IMR-90 (cell line): ENCODE measurements around the gene MAML3. TPM values are rescaled to one million over a fixed set of nuclear protein-coding genes. Genes with fewer than 3 reads are reported as not detected.

Experiments
- ATAC-seq: fragments of 200-7000 bp; cut with Tn5 transposase; 2 replicates; pipeline ENCODE4 v1.9.1; 2020; ENCODE audit warnings: low read depth, mild to moderate bottlenecking, moderate library complexity
- BruUV-seq: library from RNA; stranded (reverse); fragments of 400-500 nt; replicated peaks from 2 replicates; lab custom pipeline; 2021; lab: Mats Ljungman, UMichigan
- CTCF ChIA-PET: fragments of 300-600 bp; formaldehyde crosslinking; extraction: SDS; loops from one replicate; lab custom pipeline; 2021; ENCODE audit warnings: antibody characterized with exemption; lab: Yijun Ruan, JAX
- POLR2A ChIA-PET: fragments of 300-600 bp; sonication (Branson Sonifier 250); formaldehyde crosslinking; loops from one replicate; lab custom pipeline; 2022; ENCODE audit warnings: antibody characterized with exemption; ENCODE audit not compliant: unreplicated experiment; lab: Charles Lee
- DNase-seq: peaks from one replicate; pipeline ENCODE4 v3.0.0; 2013
- H2AFZ ChIP-seq: replicated peaks from 2 replicates; pipeline ENCODE3; 2013; ENCODE audit warnings: low read length, mild to moderate bottlenecking; ENCODE audit not compliant: poor library complexity
- H2AK5ac ChIP-seq: 2 replicates; pipeline ENCODE4 v1.6.1; 2013; ENCODE audit warnings: low read depth, low read length, inconsistent platforms
- H2AK9ac ChIP-seq: replicated peaks from 2 replicates; pipeline ENCODE3; 2013; ENCODE audit warnings: mild to moderate bottlenecking, low read depth, low read length, moderate library complexity; ENCODE audit not compliant: poor library complexity
- H2BK120ac ChIP-seq: 2 replicates; pipeline ENCODE4 v1.6.1; 2013; ENCODE audit warnings: low read depth, low read length, inconsistent platforms
- H2BK15ac ChIP-seq: 3 replicates; pipeline ENCODE4 v1.6.1; 2013; ENCODE audit warnings: low read depth, low read length, inconsistent platforms
- H2BK20ac ChIP-seq: 2 replicates; pipeline ENCODE4 v1.6.1; 2013; ENCODE audit warnings: low read depth, mild to moderate bottlenecking, inconsistent platforms, low read length, moderate library complexity
- H2BK5ac ChIP-seq: 2 replicates; pipeline ENCODE4 v1.6.1; 2013; ENCODE audit warnings: mild to moderate bottlenecking, low read depth, low read length, inconsistent platforms; ENCODE audit not compliant: poor library complexity, severe bottlenecking
- H3K14ac ChIP-seq: replicated peaks from 2 replicates; pipeline ENCODE4 v1.6.1; 2013; ENCODE audit warnings: low read depth, low read length, inconsistent platforms
- H3K18ac ChIP-seq: 2 replicates; pipeline ENCODE4 v1.6.1; 2013; ENCODE audit warnings: low read depth, low read length, control low read depth
- H3K23ac ChIP-seq: 2 replicates; pipeline ENCODE4 v1.6.1; 2013; ENCODE audit warnings: low read depth, low read length, inconsistent platforms
- H3K27ac ChIP-seq: 2 replicates; pipeline ENCODE4 v1.5.1; 2013; ENCODE audit warnings: mild to moderate bottlenecking, control low read depth, low read length; ENCODE audit not compliant: insufficient read depth
- H3K27me3 ChIP-seq: 2 replicates; pipeline ENCODE4 v1.6.1; 2013; ENCODE audit warnings: low read length; ENCODE audit not compliant: control insufficient read depth, insufficient read depth
- H3K36me3 ChIP-seq: 2 replicates; pipeline ENCODE4 v1.6.1; 2013; ENCODE audit warnings: low read length, mixed read lengths; ENCODE audit not compliant: control insufficient read depth, insufficient read depth
- H3K4ac ChIP-seq: 2 replicates; pipeline ENCODE4 v1.6.1; 2013; ENCODE audit warnings: low read depth, low read length, inconsistent platforms
- H3K4me1 ChIP-seq: 2 replicates; pipeline ENCODE4 v1.6.1; 2013; ENCODE audit warnings: low read length, mixed read lengths; ENCODE audit not compliant: control insufficient read depth, insufficient read depth
- H3K4me2 ChIP-seq: 2 replicates; pipeline ENCODE4 v1.6.1; 2013; ENCODE audit warnings: low read depth, mild to moderate bottlenecking, control low read depth, low read length, moderate library complexity
- H3K4me3 ChIP-seq: 2 replicates; pipeline ENCODE4 v1.5.1; 2013; ENCODE audit warnings: low read depth, mild to moderate bottlenecking, control low read depth, low read length, moderate library complexity; ENCODE audit not compliant: insufficient read depth
- H3K56ac ChIP-seq: 2 replicates; pipeline ENCODE4 v1.6.1; 2013; ENCODE audit warnings: low read length, inconsistent platforms; ENCODE audit not compliant: insufficient read depth; ENCODE audit errors: extremely low read depth
- H3K79me1 ChIP-seq, 2 experiments: 2 replicates each; pipeline ENCODE4 v1.6.1; 2013; ENCODE audit warnings: low read length in 2 of 2, inconsistent platforms in 1 of 2, low read depth in 1 of 2
- H3K9ac ChIP-seq: 2 replicates; pipeline ENCODE4 v1.6.1; 2013; ENCODE audit warnings: low read depth, low read length, control low read depth
- H3K9me1 ChIP-seq: 2 replicates; pipeline ENCODE4 v1.6.1; 2013; ENCODE audit warnings: low read length, inconsistent platforms; ENCODE audit not compliant: insufficient read depth
- H3K9me3 ChIP-seq: 2 replicates; pipeline ENCODE4 v1.6.1; 2013; ENCODE audit warnings: low read length; ENCODE audit not compliant: control insufficient read depth, insufficient read depth
- H4K20me1 ChIP-seq: 2 replicates; pipeline ENCODE4 v1.6.1; 2013; ENCODE audit warnings: low read length, inconsistent platforms; ENCODE audit not compliant: insufficient read depth
- H4K5ac ChIP-seq: 2 replicates; pipeline ENCODE4 v1.6.1; 2013; ENCODE audit warnings: mild to moderate bottlenecking, low read depth, low read length, control low read depth
- H4K8ac ChIP-seq, 2 experiments: 2 replicates each; pipeline ENCODE4 v1.6.1; 2013; ENCODE audit warnings: low read depth in 2 of 2, low read length in 2 of 2, control low read depth in 1 of 2, inconsistent platforms in 1 of 2
- H4K91ac ChIP-seq: 2 replicates; pipeline ENCODE4 v1.6.1; 2013; ENCODE audit warnings: low read depth, low read length, inconsistent platforms; ENCODE audit not compliant: insufficient read depth
- BHLHE40 ChIP-seq: fragments of 150-350 bp; IDR thresholded peaks from 2 replicates; pipeline ENCODE4 v1.6.1; 2016; ENCODE audit warnings: mild to moderate bottlenecking, low read depth, low read length
- CEBPB ChIP-seq: IDR thresholded peaks from 2 replicates; pipeline ENCODE4 v1.6.1; 2012; ENCODE audit warnings: low read depth, low read length, improper control_type of control experiment
- CHD1 ChIP-seq: IDR thresholded peaks from 2 replicates; pipeline ENCODE4 v1.6.1; 2012; ENCODE audit warnings: low read depth, low read length, improper control_type of control experiment
- FOS ChIP-seq: fragments of 150-350 bp; IDR thresholded peaks from 2 replicates; pipeline ENCODE4 v1.6.1; 2016; ENCODE audit warnings: low read depth, low read length
- MAFK ChIP-seq: IDR thresholded peaks from 2 replicates; pipeline ENCODE4 v1.6.1; 2012; ENCODE audit warnings: low read depth, low read length, improper control_type of control experiment
- MAZ ChIP-seq: IDR thresholded peaks from 2 replicates; pipeline ENCODE4 v1.6.1; 2012; ENCODE audit warnings: low read depth, mild to moderate bottlenecking, low read length, improper control_type of control experiment, moderate library complexity, borderline replicate concordance
- MXI1 ChIP-seq: IDR thresholded peaks from 2 replicates; pipeline ENCODE4 v1.6.1; 2012; ENCODE audit warnings: low read depth, mild to moderate bottlenecking, low read length, moderate library complexity, borderline replicate concordance
- NFE2L2 ChIP-seq: fragments of 150-350 bp; IDR thresholded peaks from 2 replicates; pipeline ENCODE4 v1.6.1; 2016; ENCODE audit warnings: low read depth, mild to moderate bottlenecking, low read length
- POLR2A ChIP-seq: IDR thresholded peaks from 2 replicates; pipeline ENCODE4 v1.6.1; 2012; ENCODE audit warnings: mild to moderate bottlenecking, low read depth, low read length
- RAD21 ChIP-seq: IDR thresholded peaks from 2 replicates; pipeline ENCODE4 v1.6.1; 2012; ENCODE audit warnings: low read length, improper control_type of control experiment
- RCOR1 ChIP-seq: IDR thresholded peaks from 2 replicates; pipeline ENCODE4 v1.6.1; 2012; ENCODE audit warnings: mild to moderate bottlenecking, low read length, improper control_type of control experiment; ENCODE audit not compliant: insufficient replicate concordance
- RFX5 ChIP-seq: IDR thresholded peaks from 2 replicates; pipeline ENCODE4 v1.8.0; 2012; ENCODE audit warnings: low read depth, mild to moderate bottlenecking, low read length, moderate library complexity
- SMC3 ChIP-seq: fragments of 150-350 bp; IDR thresholded peaks from 2 replicates; pipeline ENCODE4 v1.6.1; 2016; ENCODE audit warnings: low read depth, mild to moderate bottlenecking, antibody characterized with exemption, low read length, moderate library complexity
- WGBS, 2 experiments: methylation state at CpG; one replicate each; pipeline versions ENCODE4 v1.1.5 to v1.1.7; 2013; ENCODE audit warnings: missing lambda C conversion rate in 2 of 2; ENCODE audit not compliant: insufficient read length in 1 of 2; ENCODE audit errors: extremely low coverage in 2 of 2; 5-methylcytosine and 5-hydroxymethylcytosine counted together
- dilution Hi-C: fragments of 300-500 bp; cut with HindIII; formaldehyde crosslinking; loops from one replicate; pipeline ENCODE4 v1.14.3; 2018; ENCODE audit warnings: low sequenced_read_pairs; ENCODE audit not compliant: unreplicated experiment
- in situ Hi-C: fragments of 300-500 bp; cut with MboI; formaldehyde crosslinking; loops from 3 replicates; pipeline ENCODE4 v1.14.3; 2019; ENCODE audit warnings: low sequenced_read_pairs, inconsistent platforms, mixed read lengths
- intact Hi-C: fragments of 100-400 bp; cut with micrococcal nuclease; formaldehyde crosslinking; loops from 2 replicates; pipeline ENCODE4 v1.10.0; 2022
- polyA plus RNA-seq, 3 experiments: library from polyadenylated mRNA; depleted of rRNA; stranded (reverse); fragments of >200 nt; gene quantifications; 2 replicates each; pipeline ENCODE4 v1.2.3, GENCODE V29; 2012; ENCODE audit warnings: low replicate concordance in 1 of 3
- total RNA-seq: library from RNA; depleted of rRNA; stranded (reverse); fragments of >200 nt; gene quantifications from 2 replicates; pipeline ENCODE4 v1.2.3, GENCODE V29; 2012
- TF ChIP-seq, protein P1 (sequence below): fragments of 150-350 bp; IDR thresholded peaks from 2 replicates; pipeline ENCODE4 v1.6.1; 2017; ENCODE audit warnings: mild to moderate bottlenecking, antibody characterized with exemption, low read length, low read depth
- TF ChIP-seq, protein P2 (sequence below): conservative IDR thresholded peaks from 2 replicates; pipeline ENCODE4 v1.5.1; 2012; ENCODE audit warnings: mild to moderate bottlenecking, low read depth, low read length, improper control_type of control experiment
- TF ChIP-seq, protein P3 (sequence below): fragments of 150-350 bp; IDR thresholded peaks from 2 replicates; pipeline ENCODE4 v1.6.1; 2016; ENCODE audit warnings: low read depth, mild to moderate bottlenecking, low read length, moderate library complexity, borderline replicate concordance

Gene MAML3
- total and polyA plus RNA-seq, 2 of the 4 experiments (the other 2 are of a cell fraction) = 0.90 to 1.7 TPM

DNA sequence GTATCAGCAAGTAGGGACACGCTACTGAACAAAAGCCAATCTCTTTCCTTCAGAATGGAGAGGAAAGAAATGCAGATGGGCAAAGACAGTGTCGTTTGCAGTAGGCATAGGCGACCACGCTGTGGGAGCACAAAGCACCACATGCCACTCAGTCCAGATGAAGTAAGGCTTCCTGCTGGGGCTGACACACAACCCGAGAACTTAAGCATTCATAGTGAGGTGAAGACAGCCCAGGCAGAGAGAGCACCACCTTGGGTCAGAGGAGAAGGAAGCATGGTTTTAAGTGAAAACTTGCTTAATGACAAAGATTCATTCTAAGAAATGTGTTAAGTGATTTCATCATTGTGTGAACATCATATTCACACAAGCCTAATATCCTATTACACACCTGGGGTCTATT, 249.6 kb downstream of the MAML3 start:
- no peak overlapping the region for H4K5ac ChIP-seq
- no peak for DNase-seq
- WGBS, 2 experiments = 96% methylated on average over 3 of the region's 5 CpGs; no CpG with 5 or more reads in 1 of the 2 experiments
- H3K56ac ChIP-seq = no peak overlapping the region
- no peaks in the 10 kb centered on the region for H3K36me3 ChIP-seq
- no peak overlapping the region for H4K8ac ChIP-seq
- H3K4me3 ChIP-seq = no peak overlapping the region
- 0 out of 2 replicates have a peak, but pooled peaks cover 3% of the 10 kb centered on the region for H3K9me1 ChIP-seq
- peaks cover 2% of the 10 kb centered on the region for H3K9me3 ChIP-seq
- H3K27me3 ChIP-seq = no peaks in the 10 kb centered on the region
- no peak overlapping the region for H3K27ac ChIP-seq
- in situ Hi-C loops = no loop called here
- no peak overlapping the region for H2BK120ac ChIP-seq
- no peak overlapping the region for H3K9ac ChIP-seq
- H3K79me1 ChIP-seq = peaks cover 0 to 4% of the 10 kb centered on the region in 2 experiments; a peak in 1 of 4 replicates
- H4K91ac ChIP-seq = no peak overlapping the region
- H3K4me2 ChIP-seq = no peak overlapping the region
- ChIA-PET POLR2A (no interaction called here), CTCF (no interaction called here)
- H2BK15ac ChIP-seq = no peak overlapping the region
- H3K4ac ChIP-seq = no peak overlapping the region
- BruUV-seq = no TSS peak
- H4K20me1 ChIP-seq = no peaks in the 10 kb centered on the region
- intact Hi-C loops = loop anchor here (5.0 to 10.0 kb wide), 4 partner anchors 98 to 350 kb away; partner anchors contain the start of gene MAML3
- no peak overlapping the region for H2BK20ac ChIP-seq
- no peak overlapping the region; the same call in 1 of the 2 replicates for H2AK5ac ChIP-seq
- H3K23ac ChIP-seq = no peak overlapping the region
- no peak for TF ChIP-seq FOS
- TF ChIP-seq, protein P1, sequence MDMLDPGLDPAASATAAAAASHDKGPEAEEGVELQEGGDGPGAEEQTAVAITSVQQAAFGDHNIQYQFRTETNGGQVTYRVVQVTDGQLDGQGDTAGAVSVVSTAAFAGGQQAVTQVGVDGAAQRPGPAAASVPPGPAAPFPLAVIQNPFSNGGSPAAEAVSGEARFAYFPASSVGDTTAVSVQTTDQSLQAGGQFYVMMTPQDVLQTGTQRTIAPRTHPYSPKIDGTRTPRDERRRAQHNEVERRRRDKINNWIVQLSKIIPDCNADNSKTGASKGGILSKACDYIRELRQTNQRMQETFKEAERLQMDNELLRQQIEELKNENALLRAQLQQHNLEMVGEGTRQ = no peak
- no peak for TF ChIP-seq MXI1
- TF ChIP-seq, protein P2, sequence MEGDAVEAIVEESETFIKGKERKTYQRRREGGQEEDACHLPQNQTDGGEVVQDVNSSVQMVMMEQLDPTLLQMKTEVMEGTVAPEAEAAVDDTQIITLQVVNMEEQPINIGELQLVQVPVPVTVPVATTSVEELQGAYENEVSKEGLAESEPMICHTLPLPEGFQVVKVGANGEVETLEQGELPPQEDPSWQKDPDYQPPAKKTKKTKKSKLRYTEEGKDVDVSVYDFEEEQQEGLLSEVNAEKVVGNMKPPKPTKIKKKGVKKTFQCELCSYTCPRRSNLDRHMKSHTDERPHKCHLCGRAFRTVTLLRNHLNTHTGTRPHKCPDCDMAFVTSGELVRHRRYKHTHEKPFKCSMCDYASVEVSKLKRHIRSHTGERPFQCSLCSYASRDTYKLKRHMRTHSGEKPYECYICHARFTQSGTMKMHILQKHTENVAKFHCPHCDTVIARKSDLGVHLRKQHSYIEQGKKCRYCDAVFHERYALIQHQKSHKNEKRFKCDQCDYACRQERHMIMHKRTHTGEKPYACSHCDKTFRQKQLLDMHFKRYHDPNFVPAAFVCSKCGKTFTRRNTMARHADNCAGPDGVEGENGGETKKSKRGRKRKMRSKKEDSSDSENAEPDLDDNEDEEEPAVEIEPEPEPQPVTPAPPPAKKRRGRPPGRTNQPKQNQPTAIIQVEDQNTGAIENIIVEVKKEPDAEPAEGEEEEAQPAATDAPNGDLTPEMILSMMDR = no peak
- TF ChIP-seq NFE2L2 = no peak
- no peak for TF ChIP-seq MAZ
- no peak for TF ChIP-seq RCOR1
- TF ChIP-seq RFX5 = no peak
- no peak for TF ChIP-seq MAFK
- no peak for TF ChIP-seq POLR2A
- TF ChIP-seq BHLHE40 = no peak
- TF ChIP-seq, protein P3, sequence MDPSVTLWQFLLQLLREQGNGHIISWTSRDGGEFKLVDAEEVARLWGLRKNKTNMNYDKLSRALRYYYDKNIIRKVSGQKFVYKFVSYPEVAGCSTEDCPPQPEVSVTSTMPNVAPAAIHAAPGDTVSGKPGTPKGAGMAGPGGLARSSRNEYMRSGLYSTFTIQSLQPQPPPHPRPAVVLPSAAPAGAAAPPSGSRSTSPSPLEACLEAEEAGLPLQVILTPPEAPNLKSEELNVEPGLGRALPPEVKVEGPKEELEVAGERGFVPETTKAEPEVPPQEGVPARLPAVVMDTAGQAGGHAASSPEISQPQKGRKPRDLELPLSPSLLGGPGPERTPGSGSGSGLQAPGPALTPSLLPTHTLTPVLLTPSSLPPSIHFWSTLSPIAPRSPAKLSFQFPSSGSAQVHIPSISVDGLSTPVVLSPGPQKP = no peak
- no peak for TF ChIP-seq CEBPB
- no peak for TF ChIP-seq CHD1
- TF ChIP-seq RAD21 = no peak
- TF ChIP-seq SMC3 = no peak
- dilution Hi-C loops = no loop called here
- no peak overlapping the region for H2AK9ac ChIP-seq
- no peak for ATAC-seq
- no peak overlapping the region for H3K18ac ChIP-seq
- H2BK5ac ChIP-seq = no peak overlapping the region
- H3K14ac ChIP-seq = no peak overlapping the region
- H3K4me1 ChIP-seq = peaks cover 8% of the 10 kb centered on the region
- no peak overlapping the region for H2AFZ ChIP-seq
